Thyroid gland (tissue), 4 donors: ENCODE results near the gene YTHDF2. TPM values are rescaled to one million over a fixed set of nuclear protein-coding genes. Genes with fewer than 3 reads are reported as not detected.

Experiments
- DNase-seq, 2 donors: peaks; one replicate each; pipeline ENCODE4 v3.0.0-alpha.2; 2019
- H3K27ac ChIP-seq, 3 donors: fragments of 200-600 bp; sonication (generic); 1 replicate in 2 of 3; 2 replicates in 1 of 3; pipeline ENCODE4 v1.5.1; 2016 to 2019; ENCODE audit warnings: mild to moderate bottlenecking in 1 of 3, moderate library complexity in 1 of 3
- H3K27me3 ChIP-seq: fragments of 200-600 bp; sonication (generic); one replicate; pipeline ENCODE4 v1.5.1; 2019
- H3K36me3 ChIP-seq, 2 donors: fragments of 200-600 bp; sonication (generic); one replicate each; pipeline ENCODE4 v1.5.1; 2016 to 2019
- H3K4me1 ChIP-seq, 2 donors: fragments of 200-600 bp; sonication (generic); one replicate each; pipeline ENCODE4 v1.5.1; 2017 to 2019
- H3K4me3 ChIP-seq, 3 donors: fragments of 200-600 bp; sonication (generic); replicated peaks in 1 of 3; 1 replicate in 2 of 3; 2 replicates in 1 of 3; pipeline ENCODE4 v1.5.1; 2016; ENCODE audit warnings: mild to moderate bottlenecking in 1 of 3
- H3K9me3 ChIP-seq: fragments of 200-600 bp; sonication (generic); one replicate; pipeline ENCODE4 v1.5.1; 2017
- CTCF ChIP-seq, 6 experiments: fragments of 200-600 bp in 3 of 6; fragments of 450-650 bp in 3 of 6; sonication (generic) in 3 of 6; IDR thresholded peaks; one replicate each; pipeline ENCODE4 v1.5.1; 2016 to 2019; ENCODE audit warnings: antibody characterized with exemption in 6 of 6, mild to moderate bottlenecking in 2 of 6, inconsistent platforms in 1 of 6, moderate library complexity in 1 of 6
- POLR2A ChIP-seq, 2 donors: fragments of 450-650 bp; IDR thresholded peaks; one replicate each; pipeline ENCODE4 v1.6.1; 2017; ENCODE audit warnings: antibody characterized with exemption in 2 of 2, mild to moderate bottlenecking in 2 of 2, moderate library complexity in 1 of 2
- WGBS, 2 donors: methylation state at CpG; one replicate each; pipeline ENCODE4 v1.1.5; 2017; 5-methylcytosine and 5-hydroxymethylcytosine counted together
- intact Hi-C: fragments of 100-400 bp; cut with DNase I; formaldehyde crosslinking; loops from one replicate; pipeline ENCODE4 v1.15.1; 2023
- total RNA-seq, 4 donors: library from RNA; depleted of rRNA; stranded (reverse); fragments of >200 nt; gene quantifications; one replicate each; pipeline ENCODE4 v1.2.3, GENCODE V29; 2016

YTHDF2 gene
- total RNA-seq, 4 donors from 2014 or later, result 53.1 to 74.4 (median 62.2) TPM

GRCh38 chr1:28801461-28801860, 64.7 kb downstream of the YTHDF2 start:
- Histone ChIP-seq H3K27me3 (no peaks in the 10 kb centered on the region), H3K4me3 (no peak overlapping the region), H3K36me3 (no peaks in the 10 kb centered on the region), H3K9me3 (no peaks in the 10 kb centered on the region), H3K4me1 (no peaks in the 10 kb centered on the region), H3K27ac (no peak overlapping the region)
- WGBS, 2 donors, result 86 to 87% methylated on average over 6 of the region's 6 CpGs
- TF ChIP-seq CTCF (IDR thresholded peaks at IDR 0.05) (no peak), POLR2A (IDR thresholded peaks at IDR 0.05) (no peak)
- intact Hi-C loops, result no loop called here
- DNase-seq, result no peak

DNA sequence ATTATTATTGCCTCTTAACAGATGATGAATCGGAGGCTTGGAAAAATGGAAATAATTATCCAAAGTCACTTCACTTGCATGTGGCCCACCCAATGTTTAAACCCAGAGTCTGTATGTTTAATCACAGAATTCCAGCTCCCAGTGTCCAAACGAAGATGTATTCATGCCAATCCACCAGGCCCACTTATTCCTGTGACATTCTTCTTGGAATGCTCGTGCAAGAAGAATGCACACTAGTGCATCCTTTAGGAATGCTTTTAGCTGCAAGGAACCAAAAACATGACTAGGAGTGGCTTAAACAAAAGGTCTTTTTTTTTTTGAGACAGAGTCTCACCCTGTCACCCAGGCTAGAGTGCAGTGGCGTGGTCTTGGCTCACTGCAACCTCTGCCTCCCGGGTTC, 66.3 kb downstream of the YTHDF2 start:
- TF ChIP-seq CTCF (IDR thresholded peaks at IDR 0.05) (no peak), POLR2A (IDR thresholded peaks at IDR 0.05) (no peak)
- Histone ChIP-seq H3K27ac (no peak overlapping the region), H3K4me1 (no peaks in the 10 kb centered on the region), H3K27me3 (no peaks in the 10 kb centered on the region), H3K4me3 (no peak overlapping the region), H3K36me3 (no peaks in the 10 kb centered on the region), H3K9me3 (no peaks in the 10 kb centered on the region)
- 80 to 84% methylated on average over 5 of the region's 5 CpGs for WGBS, 2 donors
- intact Hi-C loops, result no loop called here
- no peak for DNase-seq

DNA sequence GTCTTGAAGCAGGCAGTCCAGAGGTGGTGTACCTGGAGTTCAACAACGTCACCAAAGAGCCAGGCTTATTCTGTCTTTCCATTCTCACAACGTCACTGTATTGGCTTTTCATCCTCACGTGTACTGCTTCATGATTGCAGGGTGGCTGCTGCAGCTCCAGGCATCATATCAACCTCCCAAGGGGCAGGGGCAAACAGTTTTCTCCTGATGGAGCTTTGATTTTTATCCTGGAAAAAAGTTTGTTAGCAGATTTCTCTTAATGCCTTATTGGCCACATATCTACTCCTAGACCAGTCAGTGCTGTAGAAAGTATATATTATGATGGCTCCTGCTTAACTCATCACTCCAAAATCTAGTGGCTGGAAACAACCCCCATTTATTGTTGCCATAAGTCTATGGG, 66.9 kb downstream of the YTHDF2 start:
- H3K4me3 ChIP-seq, result no peak overlapping the region
- H3K27me3 ChIP-seq, result no peaks in the 10 kb centered on the region
- DNase-seq, result no peak
- H3K4me1 ChIP-seq, result no peaks in the 10 kb centered on the region
- H3K36me3 ChIP-seq, result no peaks in the 10 kb centered on the region
- H3K27ac ChIP-seq, result no peak overlapping the region
- no peak for TF ChIP-seq CTCF (IDR thresholded peaks at IDR 0.05)
- no peak for TF ChIP-seq POLR2A (IDR thresholded peaks at IDR 0.05)
- no peaks in the 10 kb centered on the region for H3K9me3 ChIP-seq
- 94 to 97% methylated on average over 3 of the region's 3 CpGs for WGBS, 2 donors
- intact Hi-C loops, result no loop called here

DNA sequence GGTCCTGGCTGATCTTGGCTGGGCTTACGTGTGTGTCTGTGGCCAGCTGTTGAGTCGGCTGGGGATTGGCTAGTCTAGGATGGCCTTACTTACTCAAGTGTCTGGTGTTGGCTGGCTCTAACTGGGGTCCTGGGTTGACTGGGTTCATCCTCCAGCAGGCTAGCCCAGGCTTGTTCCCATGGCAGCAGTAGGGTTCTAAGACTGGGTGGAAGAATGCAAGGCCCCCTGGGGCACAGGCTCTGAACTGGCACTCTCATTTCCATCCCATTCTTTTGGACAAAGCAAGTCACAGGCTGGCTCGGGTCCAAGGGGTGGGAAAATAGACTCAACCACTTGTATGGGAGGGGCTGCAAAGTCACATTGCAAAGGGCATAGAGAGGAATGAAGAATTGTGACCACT, 67.3 kb downstream of the YTHDF2 start:
- no peak for DNase-seq
- no peak overlapping the region for H3K4me3 ChIP-seq
- 70 to 81% methylated on average over 3 of the region's 3 CpGs for WGBS, 2 donors
- H3K36me3 ChIP-seq, result no peaks in the 10 kb centered on the region
- intact Hi-C loops, result no loop called here
- no peaks in the 10 kb centered on the region for H3K4me1 ChIP-seq
- no peak overlapping the region for H3K27ac ChIP-seq
- H3K9me3 ChIP-seq, result no peaks in the 10 kb centered on the region
- H3K27me3 ChIP-seq, result no peaks in the 10 kb centered on the region
- no peak for TF ChIP-seq CTCF (IDR thresholded peaks at IDR 0.05)
- no peak for TF ChIP-seq POLR2A (IDR thresholded peaks at IDR 0.05)

GRCh38 chr1:28807046-28807445, 70.3 kb downstream of the YTHDF2 start:
- no peaks in the 10 kb centered on the region for H3K4me1 ChIP-seq
- no peak overlapping the region for H3K27ac ChIP-seq
- TF ChIP-seq POLR2A (IDR thresholded peaks at IDR 0.05), result no peak
- TF ChIP-seq CTCF (IDR thresholded peaks at IDR 0.05), result no peak
- no peaks in the 10 kb centered on the region for H3K9me3 ChIP-seq
- no peak overlapping the region for H3K4me3 ChIP-seq
- H3K27me3 ChIP-seq, result no peaks in the 10 kb centered on the region
- DNase-seq, result no peak
- 49 to 57% methylated on average over 4 of the region's 4 CpGs for WGBS, 2 donors
- H3K36me3 ChIP-seq, result no peaks in the 10 kb centered on the region
- intact Hi-C loops, result no loop called here
